Uterus (tissue), 4 donors: ENCODE data around the gene MEGF10. TPM values are rescaled to one million over a fixed set of nuclear protein-coding genes. Genes with fewer than 3 reads are reported as not detected.

Experiments used
- DNase-seq, 2 donors: peaks; one replicate each; pipeline ENCODE4 v3.0.0-alpha.2; 2019 to 2020
- H3K27ac ChIP-seq, 2 donors: fragments of 200-600 bp; sonication (generic); 1 replicate in 1 of 2; 2 replicates in 1 of 2; pipeline ENCODE4 v1.5.1; 2016 to 2018
- H3K27me3 ChIP-seq, 2 donors: fragments of 200-600 bp; sonication (generic); one replicate each; pipeline ENCODE4 v1.5.1; 2018 to 2019; ENCODE audit warnings: control low read depth in 1 of 2
- H3K36me3 ChIP-seq, 2 donors: fragments of 200-600 bp; sonication (generic); one replicate each; pipeline ENCODE4 v1.5.1; 2019; ENCODE audit warnings: control low read depth in 1 of 2
- H3K4me1 ChIP-seq, 2 donors: fragments of 200-600 bp; sonication (generic); one replicate each; pipeline ENCODE4 v1.5.1; 2018 to 2019; ENCODE audit warnings: control low read depth in 1 of 2
- H3K4me3 ChIP-seq, 2 donors: fragments of 200-600 bp; sonication (generic); 1 replicate in 1 of 2; 2 replicates in 1 of 2; pipeline ENCODE4 v1.5.1; 2018 to 2019; ENCODE audit warnings: mild to moderate bottlenecking in 1 of 2
- H3K9me3 ChIP-seq, 2 donors: fragments of 200-600 bp; sonication (generic); one replicate each; pipeline ENCODE4 v1.5.1; 2019; ENCODE audit warnings: control low read depth in 1 of 2
- POLR2A ChIP-seq, 2 donors: fragments of 450-650 bp; IDR thresholded peaks; one replicate each; pipeline ENCODE4 v1.6.1; 2016; ENCODE audit warnings: antibody characterized with exemption in 2 of 2, mild to moderate bottlenecking in 1 of 2, moderate library complexity in 1 of 2
- intact Hi-C: fragments of 100-400 bp; cut with DNase I; formaldehyde crosslinking; loops from one replicate; pipeline ENCODE4 v1.15.1; 2023; ENCODE audit warnings: low total_unique reads
- total RNA-seq, 4 donors: library from RNA; depleted of rRNA in 3 of 4; stranded (reverse); fragments of >200 nt in 3 of 4; gene quantifications; one replicate each; pipeline versions ENCODE4 v1.1.0 to v1.2.4, GENCODE V29; 2014 to 2023
- TF ChIP-seq, protein P1 (sequence below), 4 experiments: fragments of 200-600 bp in 2 of 4; fragments of 450-650 bp in 2 of 4; sonication (generic) in 2 of 4; IDR thresholded peaks; one replicate each; pipeline ENCODE4 v1.5.1; 2016 to 2019; ENCODE audit warnings: antibody characterized with exemption in 4 of 4, mild to moderate bottlenecking in 2 of 4, moderate library complexity in 1 of 4
- donor health status: DM: yes; HTN: yes; CAD: no.

MEGF10 gene
- total RNA-seq, 4 donors from 2014 or later = 0.26 to 3.5 (median 1.6) TPM; not detected in 1

- intact Hi-C loops = no loop called here
- Histone ChIP-seq H3K27me3 (no peaks in the 10 kb centered on the region), H3K4me1 (no peaks in the 10 kb centered on the region), H3K4me3 (no peak overlapping the region), H3K27ac (no peak overlapping the region), H3K36me3 (no peaks in the 10 kb centered on the region), H3K9me3 (no peaks in the 10 kb centered on the region)
- TF ChIP-seq POLR2A (IDR thresholded peaks at IDR 0.05) = no peak
- TF ChIP-seq, protein P1, sequence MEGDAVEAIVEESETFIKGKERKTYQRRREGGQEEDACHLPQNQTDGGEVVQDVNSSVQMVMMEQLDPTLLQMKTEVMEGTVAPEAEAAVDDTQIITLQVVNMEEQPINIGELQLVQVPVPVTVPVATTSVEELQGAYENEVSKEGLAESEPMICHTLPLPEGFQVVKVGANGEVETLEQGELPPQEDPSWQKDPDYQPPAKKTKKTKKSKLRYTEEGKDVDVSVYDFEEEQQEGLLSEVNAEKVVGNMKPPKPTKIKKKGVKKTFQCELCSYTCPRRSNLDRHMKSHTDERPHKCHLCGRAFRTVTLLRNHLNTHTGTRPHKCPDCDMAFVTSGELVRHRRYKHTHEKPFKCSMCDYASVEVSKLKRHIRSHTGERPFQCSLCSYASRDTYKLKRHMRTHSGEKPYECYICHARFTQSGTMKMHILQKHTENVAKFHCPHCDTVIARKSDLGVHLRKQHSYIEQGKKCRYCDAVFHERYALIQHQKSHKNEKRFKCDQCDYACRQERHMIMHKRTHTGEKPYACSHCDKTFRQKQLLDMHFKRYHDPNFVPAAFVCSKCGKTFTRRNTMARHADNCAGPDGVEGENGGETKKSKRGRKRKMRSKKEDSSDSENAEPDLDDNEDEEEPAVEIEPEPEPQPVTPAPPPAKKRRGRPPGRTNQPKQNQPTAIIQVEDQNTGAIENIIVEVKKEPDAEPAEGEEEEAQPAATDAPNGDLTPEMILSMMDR (IDR thresholded peaks at IDR 0.05) = no peak
- DNase-seq = no peak
Observed at GRCh38 chr5:127415034-127415433, 124.4 kb downstream of the MEGF10 start.

GRCh38 chr5:127416906-127417305 is 126.3 kb downstream of the MEGF10 start:
- Histone ChIP-seq H3K27ac (no peak overlapping the region), H3K27me3 (no peaks in the 10 kb centered on the region), H3K4me1 (no peaks in the 10 kb centered on the region), H3K9me3 (no peaks in the 10 kb centered on the region), H3K4me3 (no peak overlapping the region), H3K36me3 (no peaks in the 10 kb centered on the region)
- no peak for DNase-seq
- intact Hi-C loops = no loop called here
- TF ChIP-seq, protein P1 (IDR thresholded peaks at IDR 0.05) = no peak
- no peak for TF ChIP-seq POLR2A (IDR thresholded peaks at IDR 0.05)

DNA sequence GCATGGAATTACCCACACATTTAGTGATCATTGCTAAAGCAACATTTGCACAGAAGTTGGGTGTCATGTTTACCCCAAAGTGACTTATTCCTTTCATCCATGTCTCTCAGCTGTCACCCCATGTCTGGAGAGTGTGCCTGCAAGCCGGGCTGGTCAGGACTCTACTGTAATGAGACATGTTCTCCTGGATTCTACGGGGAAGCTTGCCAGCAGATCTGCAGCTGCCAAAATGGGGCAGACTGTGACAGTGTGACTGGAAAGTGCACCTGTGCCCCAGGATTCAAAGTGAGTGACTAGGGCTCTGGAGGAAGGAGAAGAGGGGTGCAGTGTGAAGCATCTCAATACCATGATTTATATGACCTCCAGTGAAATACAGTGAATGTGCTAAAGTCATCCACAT is 126.9 kb downstream of the MEGF10 start:
- no peak for TF ChIP-seq POLR2A (IDR thresholded peaks at IDR 0.05)
- TF ChIP-seq, protein P1 (IDR thresholded peaks at IDR 0.05) = no peak
- Histone ChIP-seq H3K36me3 (no peaks in the 10 kb centered on the region), H3K27ac (no peak overlapping the region), H3K4me1 (no peaks in the 10 kb centered on the region), H3K4me3 (no peak overlapping the region), H3K27me3 (no peaks in the 10 kb centered on the region), H3K9me3 (no peaks in the 10 kb centered on the region)
- intact Hi-C loops = no loop called here
- DNase-seq = no peak

- Histone ChIP-seq H3K9me3 (no peaks in the 10 kb centered on the region), H3K27me3 (no peaks in the 10 kb centered on the region), H3K27ac (no peak overlapping the region), H3K4me3 (no peak overlapping the region), H3K4me1 (no peaks in the 10 kb centered on the region), H3K36me3 (no peaks in the 10 kb centered on the region)
- intact Hi-C loops = no loop called here
- no peak for DNase-seq
- TF ChIP-seq POLR2A (IDR thresholded peaks at IDR 0.05) = no peak
- TF ChIP-seq, protein P1 (IDR thresholded peaks at IDR 0.05) = no peak
Observed at GRCh38 chr5:127418367-127418766, 127.8 kb downstream of the MEGF10 start.

GRCh38 chr5:127418974-127419682 is 128.5 kb downstream of the MEGF10 start:
- no peak overlapping the region for H3K27ac ChIP-seq
- intact Hi-C loops = no loop called here
- H3K36me3 ChIP-seq = no peaks in the 10 kb centered on the region
- no peak overlapping the region for H3K4me3 ChIP-seq
- no peaks in the 10 kb centered on the region for H3K4me1 ChIP-seq
- TF ChIP-seq POLR2A (IDR thresholded peaks at IDR 0.05) = no peak
- no peaks in the 10 kb centered on the region for H3K27me3 ChIP-seq
- no peak for DNase-seq
- H3K9me3 ChIP-seq = no peaks in the 10 kb centered on the region
